GM12874 (cell line): Measurements from ENCODE around the gene MAOA.

Experiments
- TF ChIP-seq, protein P1 (sequence below): IDR thresholded peaks from 2 replicates; pipeline ENCODE4 v1.5.1; 2011; ENCODE audit warnings: low read depth, mild to moderate bottlenecking, control low read depth, low read length, moderate library complexity; ENCODE audit not compliant: insufficient read depth

MAOA gene

DNA sequence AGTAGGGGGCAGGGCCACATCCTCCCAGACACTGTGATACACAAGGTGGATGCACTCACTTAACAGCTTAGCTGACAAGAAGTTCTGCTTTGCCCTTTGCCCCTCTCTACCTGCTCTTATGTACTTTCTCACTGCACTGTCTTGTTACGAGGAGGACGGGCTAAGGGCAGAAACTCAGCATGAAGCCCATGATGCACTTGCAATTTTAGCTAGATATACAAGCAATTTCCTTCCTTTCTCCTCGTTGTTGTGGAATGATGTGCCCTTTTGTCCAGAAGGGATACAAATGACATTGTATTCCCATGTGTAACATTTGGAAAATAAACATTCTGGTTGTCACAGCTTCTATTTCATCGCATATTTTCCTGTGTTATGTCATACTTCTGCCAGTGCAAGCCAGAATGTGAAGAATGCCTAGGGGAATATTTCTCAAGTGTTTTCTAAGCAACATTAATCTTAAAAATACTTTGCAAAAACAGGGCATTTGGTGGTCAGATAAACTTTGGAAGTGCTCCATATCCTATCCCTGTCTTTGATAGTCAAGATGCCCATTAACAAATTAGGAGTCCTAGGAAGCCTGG is 47.2 kb downstream of the MAOA start:
- TF ChIP-seq, protein P1, sequence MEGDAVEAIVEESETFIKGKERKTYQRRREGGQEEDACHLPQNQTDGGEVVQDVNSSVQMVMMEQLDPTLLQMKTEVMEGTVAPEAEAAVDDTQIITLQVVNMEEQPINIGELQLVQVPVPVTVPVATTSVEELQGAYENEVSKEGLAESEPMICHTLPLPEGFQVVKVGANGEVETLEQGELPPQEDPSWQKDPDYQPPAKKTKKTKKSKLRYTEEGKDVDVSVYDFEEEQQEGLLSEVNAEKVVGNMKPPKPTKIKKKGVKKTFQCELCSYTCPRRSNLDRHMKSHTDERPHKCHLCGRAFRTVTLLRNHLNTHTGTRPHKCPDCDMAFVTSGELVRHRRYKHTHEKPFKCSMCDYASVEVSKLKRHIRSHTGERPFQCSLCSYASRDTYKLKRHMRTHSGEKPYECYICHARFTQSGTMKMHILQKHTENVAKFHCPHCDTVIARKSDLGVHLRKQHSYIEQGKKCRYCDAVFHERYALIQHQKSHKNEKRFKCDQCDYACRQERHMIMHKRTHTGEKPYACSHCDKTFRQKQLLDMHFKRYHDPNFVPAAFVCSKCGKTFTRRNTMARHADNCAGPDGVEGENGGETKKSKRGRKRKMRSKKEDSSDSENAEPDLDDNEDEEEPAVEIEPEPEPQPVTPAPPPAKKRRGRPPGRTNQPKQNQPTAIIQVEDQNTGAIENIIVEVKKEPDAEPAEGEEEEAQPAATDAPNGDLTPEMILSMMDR = no peak

- TF ChIP-seq, protein P1 = no peak
Measured at GRCh38 chrX:43706786-43707370, 50.8 kb downstream of the MAOA start.

DNA sequence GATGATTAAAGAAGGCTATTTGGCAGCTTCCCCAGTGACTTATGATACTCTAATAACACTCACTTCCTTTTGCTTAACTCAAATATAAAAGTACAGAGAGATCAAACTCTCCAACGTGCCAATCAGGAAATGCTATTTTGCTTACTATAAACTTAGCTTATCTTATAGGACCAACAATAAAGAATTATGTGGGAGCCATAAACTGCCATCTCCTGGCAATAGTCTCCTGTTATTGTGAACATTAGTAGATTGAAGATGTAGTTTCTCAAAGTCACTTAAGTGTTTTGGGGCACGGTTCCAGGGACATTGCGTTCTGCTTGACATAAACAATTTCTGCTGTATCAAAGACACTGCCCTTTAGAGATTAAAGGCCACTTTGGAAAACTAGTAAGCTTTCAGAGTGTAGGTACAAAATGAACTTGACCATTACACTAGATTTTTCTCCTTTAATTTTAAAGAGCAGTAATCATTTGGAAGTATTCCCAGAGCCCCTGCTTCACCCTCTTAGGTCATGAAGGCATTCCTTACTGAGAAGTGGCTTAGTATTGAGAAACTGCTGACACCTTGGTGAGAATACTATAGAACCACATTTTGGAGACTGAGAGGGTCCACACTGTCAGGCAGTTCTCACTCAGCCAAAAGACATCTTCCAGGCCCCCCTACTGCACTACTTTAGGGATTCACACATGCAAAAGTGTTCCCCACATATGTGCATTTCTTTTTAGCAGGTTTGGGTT is 51.9 kb downstream of the MAOA start:
- TF ChIP-seq, protein P1 = no peak

DNA sequence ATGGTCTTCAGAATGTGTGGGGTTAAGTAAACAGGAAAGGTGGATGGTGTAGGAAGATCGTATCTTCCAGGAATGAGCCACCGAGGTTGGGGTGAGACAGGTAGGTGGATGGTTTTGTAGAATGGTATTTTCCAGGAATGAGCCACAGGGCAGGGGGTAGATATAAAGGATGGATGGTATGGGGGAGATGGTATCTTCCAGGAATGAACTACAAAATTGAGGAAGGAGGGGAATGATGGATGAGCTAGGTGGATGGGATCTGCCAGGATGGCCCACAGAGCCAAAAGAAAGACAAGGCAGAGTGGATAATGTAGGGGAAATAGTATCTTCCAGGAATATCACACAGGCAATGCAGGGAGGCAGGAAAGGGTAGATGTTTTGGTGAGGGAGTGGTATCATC is 60.0 kb downstream of the MAOA start:
- TF ChIP-seq, protein P1 = no peak

DNA sequence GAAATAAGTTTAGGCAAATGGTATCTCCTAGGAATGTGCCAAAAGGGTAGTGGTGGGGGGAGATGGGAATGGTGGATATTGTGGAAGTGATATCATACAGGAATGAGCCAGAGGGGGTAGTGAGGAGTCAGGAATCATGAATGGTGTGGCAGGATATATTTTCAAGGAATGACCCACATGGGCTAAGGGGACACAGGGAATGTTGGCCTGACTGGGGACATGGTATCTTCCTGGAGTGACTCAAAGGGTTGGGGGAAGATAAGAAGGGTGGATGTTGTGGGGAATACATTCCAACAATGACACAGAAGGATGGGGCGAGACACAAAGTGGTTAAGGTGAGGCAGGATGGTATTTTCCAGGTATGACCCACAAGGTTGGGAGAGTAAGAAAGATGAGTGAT is 60.6 kb downstream of the MAOA start:
- TF ChIP-seq, protein P1 = no peak

- TF ChIP-seq, protein P1 = no peak
Measured at GRCh38 chrX:43717161-43717560, 61.1 kb downstream of the MAOA start.

- TF ChIP-seq, protein P1 = no peak
Measured at GRCh38 chrX:43718081-43718480, 62.0 kb downstream of the MAOA start.
